ENCODE measurements around the gene MEIOSIN.
A peak's percentile ranks its signal among the peaks of the same experiment; 100 is the strongest.

MEIOSIN gene

GRCh38 chr19:45791744-45792469, 58.7 kb downstream of the MEIOSIN start (continued):
- TF ChIP-seq ATF2 (tag by site-specific recombination; IDR thresholded peaks at IDR 0.05; ENCODE audit: low read depth) (no peak), ZNF132 (tag by site-specific recombination; IDR thresholded peaks at IDR 0.05; ENCODE audit: borderline replicate concordance) (no peak), ZNF174 (tag by site-specific recombination; IDR thresholded peaks at IDR 0.05) (no peak), YY2 (tag by site-specific recombination; IDR thresholded peaks at IDR 0.05) (no peak), ZNF366 (tag by site-specific recombination; conservative IDR thresholded peaks at IDR 0.05) (no peak), WT1 (tag by site-specific recombination; IDR thresholded peaks at IDR 0.05) (no peak), PRDM2 (tag by site-specific recombination; IDR thresholded peaks at IDR 0.05; ENCODE audit: borderline replicate concordance) (no peak), ZNF341 (tag by site-specific recombination; IDR thresholded peaks at IDR 0.05; ENCODE audit: low read depth) (no peak), ZFP3 (tag by site-specific recombination; IDR thresholded peaks at IDR 0.05; ENCODE audit: low read depth) (no peak), ZNF473 (tag by site-specific recombination; IDR thresholded peaks at IDR 0.05) (no peak), ZNF169 (tag by site-specific recombination; IDR thresholded peaks at IDR 0.05) (no peak), GLIS1 (tag by site-specific recombination; IDR thresholded peaks at IDR 0.05) (no peak), ZNF133 (tag by site-specific recombination; IDR thresholded peaks at IDR 0.05) (no peak), ZBTB20 (tag by site-specific recombination; IDR thresholded peaks at IDR 0.05) (peak; percentile 94), ZNF48 (tag by site-specific recombination; IDR thresholded peaks at IDR 0.05) (no peak)

GRCh38 chr19:45792470-45793177, 59.4 kb downstream of the MEIOSIN start, which contains the start of gene DMWD:
Gene DMWD, minus strand, starts transcription at chr19:45792845. Its CDS starts 89 bp downstream, at chr19:45792756.
- peaks cover 26 to 29% of the 10 kb centered on the region in 2 experiments for H3K36me3 ChIP-seq (ENCODE audit: control insufficient read depth in 2 of 2, insufficient read depth in 1 of 2, low read length in 2 of 2)
- H3K4me1 ChIP-seq (ENCODE audit: control insufficient read depth, insufficient read depth, low read length) = peaks cover 13% of the 10 kb centered on the region
- H3K4me3 ChIP-seq (ENCODE audit: low read depth, low read length) = peak within 1 kb of the TSS; percentile 86
- ChIA-PET CTCF (interaction anchor here (0.6 to 2.3 kb wide), 7 partner anchors 9 to 98 kb away, joined by 3 to 18 read pairs (median 3); partner anchors contain the start of genes DMPK and SIX5), POLR2A (interaction anchor here (0.6 to 2.2 kb wide), 14 partner anchors 10 to 338 kb away, joined by 3 to 40 read pairs (median 4); partner anchors contain the start of genes DMPK, QPCTL, RSPH6A and SIX5)
- H3K9me3 ChIP-seq (ENCODE audit: control insufficient read depth, insufficient read depth, low read depth, low read length) = no peaks in the 10 kb centered on the region
- H3K27ac ChIP-seq (ENCODE audit: extremely low read depth, low read depth, low read length) = peak within 1 kb of the TSS; percentile 96
- TF ChIP-seq ZNF155 (tag by site-specific recombination; IDR thresholded peaks at IDR 0.05) (no peak), ZSCAN30 (tag by site-specific recombination; IDR thresholded peaks at IDR 0.05) (peak; percentile 61; the same call in 1 of the 2 replicates), KLF16 (tag by site-specific recombination; IDR thresholded peaks at IDR 0.05) (no peak), BCL11B (tag by site-specific recombination; IDR thresholded peaks at IDR 0.05; ENCODE audit: low read depth) (no peak), ZNF19 (tag by site-specific recombination; IDR thresholded peaks at IDR 0.05; ENCODE audit: low read depth) (no peak), SP7 (tag by site-specific recombination; IDR thresholded peaks at IDR 0.05) (no peak), ZNF341 (tag by site-specific recombination; IDR thresholded peaks at IDR 0.05; ENCODE audit: low read depth) (no peak), ZNF324 (tag by site-specific recombination; IDR thresholded peaks at IDR 0.05) (no peak), ZNF785 (tag by site-specific recombination; IDR thresholded peaks at IDR 0.05) (no peak), ZNF211 (tag by site-specific recombination; IDR thresholded peaks at IDR 0.05; ENCODE audit: low read depth) (no peak), ZNF624 (tag by site-specific recombination; IDR thresholded peaks at IDR 0.05) (no peak), EGR2 (tag by site-specific recombination; IDR thresholded peaks at IDR 0.05; ENCODE audit: low read depth) (peak; percentile 83; the same call in 1 of the 2 replicates), ZNF768 (tag by site-specific recombination; IDR thresholded peaks at IDR 0.05) (no peak), KLF10 (tag by site-specific recombination; IDR thresholded peaks at IDR 0.05) (peak; percentile 61; the same call in 1 of the 2 replicates)
- TF ChIP-seq, protein P1, sequence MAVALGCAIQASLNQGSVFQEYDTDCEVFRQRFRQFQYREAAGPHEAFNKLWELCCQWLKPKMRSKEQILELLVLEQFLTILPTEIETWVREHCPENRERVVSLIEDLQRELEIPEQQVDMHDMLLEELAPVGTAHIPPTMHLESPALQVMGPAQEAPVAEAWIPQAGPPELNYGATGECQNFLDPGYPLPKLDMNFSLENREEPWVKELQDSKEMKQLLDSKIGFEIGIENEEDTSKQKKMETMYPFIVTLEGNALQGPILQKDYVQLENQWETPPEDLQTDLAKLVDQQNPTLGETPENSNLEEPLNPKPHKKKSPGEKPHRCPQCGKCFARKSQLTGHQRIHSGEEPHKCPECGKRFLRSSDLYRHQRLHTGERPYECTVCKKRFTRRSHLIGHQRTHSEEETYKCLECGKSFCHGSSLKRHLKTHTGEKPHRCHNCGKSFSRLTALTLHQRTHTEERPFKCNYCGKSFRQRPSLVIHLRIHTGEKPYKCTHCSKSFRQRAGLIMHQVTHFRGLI (tag by site-specific recombination; IDR thresholded peaks at IDR 0.05) = no peak
